Left ventricle myocardium superior (tissue), 1 donor: ENCODE results near the gene RNF213. TPM values are rescaled to one million over a fixed set of nuclear protein-coding genes. Genes with fewer than 3 reads are reported as not detected.

Experiments
- ATAC-seq: fragments of 200-7000 bp; cut with Tn5 transposase; one replicate; pipeline ENCODE4 v1.9.1; 2020; ENCODE audit warnings: mild to moderate bottlenecking, moderate library complexity
- DNase-seq: peaks from one replicate; pipeline ENCODE4 v3.0.0-alpha.2; 2020
- intact Hi-C: fragments of 100-400 bp; cut with micrococcal nuclease; formaldehyde crosslinking; loops from one replicate; pipeline ENCODE4 v1.11.0; 2022
- total RNA-seq: library from RNA; stranded (reverse); fragmentation: NEBNext Ultra II Directional; extraction: Animal tissue kit (Norgen Biotek cat#: 25700); gene quantifications from one replicate; pipeline ENCODE4 v1.2.1, GENCODE V29; 2021
- donor health status: DM: no; HTN: yes; CAD: no; lungs with severe emphysema.

Gene RNF213
- total RNA-seq, 1 donor from 2014 or later = 25.7 TPM

DNA sequence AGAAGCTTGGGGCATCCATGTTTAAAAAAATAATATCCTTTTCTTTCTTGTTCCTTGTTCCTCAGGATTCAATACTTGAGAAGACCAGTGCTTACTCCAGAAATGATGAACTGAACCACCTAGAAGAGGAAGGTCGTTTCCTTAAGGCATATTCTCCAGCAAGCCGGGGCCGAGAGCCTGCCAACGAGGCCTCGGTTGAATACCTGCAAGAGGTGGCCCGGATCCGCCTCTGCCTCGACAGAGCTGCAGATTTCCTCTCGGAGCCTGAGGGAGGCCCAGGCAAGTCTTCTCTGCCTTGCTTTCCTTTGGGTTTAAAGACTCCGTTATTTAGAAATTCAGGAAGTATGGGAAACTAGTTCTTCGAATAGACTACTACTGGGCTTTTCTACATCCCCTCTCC lies 111.8 kb downstream of the RNF213 start:
- DNase-seq (no peak), ATAC-seq (no peak)
- intact Hi-C loops = no loop called here

- no peak for DNase-seq
- ATAC-seq = no peak
- intact Hi-C loops = no loop called here
Observed at GRCh38 chr17:80372922-80373570, 112.4 kb downstream of the RNF213 start.

GRCh38 chr17:80374039-80374731 lies 113.5 kb downstream of the RNF213 start:
- intact Hi-C loops = no loop called here
- no peak for DNase-seq
- no peak for ATAC-seq

DNA sequence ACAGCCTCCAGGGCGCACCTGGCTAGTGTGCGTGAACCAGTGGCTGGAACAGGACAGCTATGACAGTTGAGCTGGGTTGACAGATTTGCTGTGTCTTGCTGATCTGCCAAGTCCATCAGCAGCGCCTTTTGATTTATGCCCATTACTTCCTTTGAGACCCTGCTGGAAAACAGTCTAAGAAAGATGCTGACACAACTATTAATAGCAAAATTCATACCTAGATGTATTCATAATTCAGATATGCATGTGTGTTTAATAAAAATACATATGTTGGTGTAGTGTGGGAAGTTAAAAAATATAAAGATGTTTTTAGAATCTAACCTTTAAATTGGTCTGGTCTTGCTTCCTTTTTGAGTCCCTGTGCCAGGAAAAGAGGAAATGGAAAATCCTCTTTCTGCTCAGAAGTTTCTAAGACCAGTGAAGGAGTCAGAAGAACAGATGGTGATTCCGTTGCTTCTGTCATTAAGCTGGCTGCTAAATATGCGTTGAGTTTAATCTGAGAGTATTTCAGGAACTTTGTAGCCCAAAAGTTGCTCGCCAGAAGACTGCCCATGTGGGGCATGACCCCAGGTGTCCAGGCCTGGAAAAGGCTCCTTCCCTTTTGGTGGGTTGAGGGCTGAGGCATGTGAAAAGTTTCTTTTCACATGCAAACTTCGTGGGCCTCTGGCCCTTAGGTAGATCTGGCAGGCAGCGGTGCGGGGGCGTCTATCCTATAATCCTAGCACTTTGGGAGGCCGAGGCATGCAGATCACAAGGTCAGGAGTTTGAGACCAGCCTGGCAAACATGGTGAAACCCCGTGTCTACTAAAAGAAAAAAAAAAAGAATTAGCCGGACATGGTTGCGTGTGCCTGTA lies 114.3 kb downstream of the RNF213 start:
- DNase-seq (no peak), ATAC-seq (no peak)
- intact Hi-C loops = no loop called here

GRCh38 chr17:80376531-80376930 lies 115.9 kb downstream of the RNF213 start:
- DNase-seq = no peak
- intact Hi-C loops = no loop called here
- no peak for ATAC-seq

DNA sequence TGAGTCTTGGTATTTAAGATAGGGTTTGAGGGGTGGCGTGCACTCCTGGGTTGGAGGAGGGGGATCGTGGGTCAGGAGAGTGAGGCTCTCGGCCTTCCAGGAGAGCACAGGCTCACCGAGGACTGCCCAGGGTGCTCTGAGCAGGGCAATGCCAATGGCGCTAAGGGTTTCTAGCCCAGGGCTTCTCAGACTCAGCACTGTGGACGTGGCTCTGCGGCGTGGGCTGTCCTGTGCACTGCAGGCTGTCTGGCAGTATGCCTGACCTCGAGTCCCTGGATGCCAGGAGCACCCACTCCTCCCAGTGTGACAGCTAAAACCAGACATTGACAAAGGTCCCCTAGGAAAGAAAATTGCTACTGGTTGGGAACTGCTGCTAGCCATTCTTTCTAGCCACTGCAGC lies 117.1 kb downstream of the RNF213 start:
- intact Hi-C loops = no loop called here
- DNase-seq (no peak), ATAC-seq (no peak)

- intact Hi-C loops = no loop called here
- ATAC-seq (peak; percentile 57), DNase-seq (no peak)
Observed at GRCh38 chr17:80379348-80379747, 118.7 kb downstream of the RNF213 start.

DNA sequence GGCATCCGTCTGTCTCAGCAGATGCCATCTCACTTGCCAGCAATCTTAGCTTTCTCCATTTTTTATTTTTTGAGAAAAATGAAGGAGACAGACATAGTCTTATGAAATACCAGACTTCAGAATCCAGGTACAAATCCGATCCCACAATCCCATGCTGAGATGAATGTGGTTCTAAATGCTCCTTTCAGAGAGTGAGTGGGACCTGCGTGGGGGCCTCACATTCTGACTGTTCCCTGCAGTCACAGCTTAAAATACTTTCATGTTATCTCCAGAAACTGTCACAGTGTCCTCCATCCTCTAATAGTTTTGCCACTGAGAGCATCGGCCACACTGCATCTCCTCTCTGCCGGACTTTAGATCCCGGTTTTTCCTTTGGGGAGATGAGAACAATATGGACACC lies 119.4 kb downstream of the RNF213 start:
- DNase-seq (no peak), ATAC-seq (no peak)
- intact Hi-C loops = no loop called here

- no peak for ATAC-seq
- intact Hi-C loops = no loop called here
- DNase-seq = no peak
Observed at GRCh38 chr17:80380555-80381002, 119.9 kb downstream of the RNF213 start.

GRCh38 chr17:80381416-80381923 lies 120.8 kb downstream of the RNF213 start:
- ATAC-seq (no peak), DNase-seq (no peak)
- intact Hi-C loops = no loop called here

DNA sequence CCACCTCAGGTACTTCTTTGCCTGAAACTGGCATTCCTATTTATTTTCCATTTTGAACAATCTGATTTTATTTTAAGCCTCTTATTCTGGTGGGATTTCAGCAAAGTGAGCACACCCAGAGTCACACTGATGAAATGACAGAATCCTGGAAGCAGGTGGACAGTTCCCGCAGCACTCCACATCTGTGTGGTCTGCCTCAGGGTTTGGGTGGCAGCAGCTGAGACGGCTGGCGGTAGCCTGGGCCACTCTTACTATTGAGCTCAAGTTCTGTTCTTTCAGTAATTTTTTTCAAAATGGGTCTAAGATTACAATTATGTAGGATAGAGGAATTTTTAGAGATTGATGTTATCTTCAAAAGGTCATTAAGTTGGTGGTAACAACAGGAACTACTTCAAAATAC lies 121.8 kb downstream of the RNF213 start:
- DNase-seq (no peak), ATAC-seq (no peak)
- intact Hi-C loops = no loop called here

DNA sequence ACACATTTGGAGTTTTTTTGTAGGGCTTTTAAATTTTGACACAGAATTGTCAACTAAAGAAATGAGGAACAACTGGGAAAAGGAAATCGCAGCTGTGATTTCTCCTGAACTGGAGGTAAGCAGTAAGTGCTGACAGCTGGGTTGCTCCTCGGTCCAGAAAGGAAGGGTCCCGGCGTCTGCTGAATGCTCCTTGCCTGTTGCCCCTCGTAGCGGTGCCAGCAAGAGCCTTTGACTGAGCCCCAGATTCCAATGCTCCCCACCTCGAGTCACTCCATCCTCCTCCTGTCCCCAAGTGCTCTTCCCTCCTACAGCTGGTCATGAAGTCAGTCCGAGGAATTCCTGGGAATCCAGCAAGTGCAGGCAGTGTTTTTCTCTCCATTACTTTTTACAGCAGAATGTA lies 122.3 kb downstream of the RNF213 start:
- no peak for DNase-seq
- intact Hi-C loops = no loop called here
- ATAC-seq = no peak

DNA sequence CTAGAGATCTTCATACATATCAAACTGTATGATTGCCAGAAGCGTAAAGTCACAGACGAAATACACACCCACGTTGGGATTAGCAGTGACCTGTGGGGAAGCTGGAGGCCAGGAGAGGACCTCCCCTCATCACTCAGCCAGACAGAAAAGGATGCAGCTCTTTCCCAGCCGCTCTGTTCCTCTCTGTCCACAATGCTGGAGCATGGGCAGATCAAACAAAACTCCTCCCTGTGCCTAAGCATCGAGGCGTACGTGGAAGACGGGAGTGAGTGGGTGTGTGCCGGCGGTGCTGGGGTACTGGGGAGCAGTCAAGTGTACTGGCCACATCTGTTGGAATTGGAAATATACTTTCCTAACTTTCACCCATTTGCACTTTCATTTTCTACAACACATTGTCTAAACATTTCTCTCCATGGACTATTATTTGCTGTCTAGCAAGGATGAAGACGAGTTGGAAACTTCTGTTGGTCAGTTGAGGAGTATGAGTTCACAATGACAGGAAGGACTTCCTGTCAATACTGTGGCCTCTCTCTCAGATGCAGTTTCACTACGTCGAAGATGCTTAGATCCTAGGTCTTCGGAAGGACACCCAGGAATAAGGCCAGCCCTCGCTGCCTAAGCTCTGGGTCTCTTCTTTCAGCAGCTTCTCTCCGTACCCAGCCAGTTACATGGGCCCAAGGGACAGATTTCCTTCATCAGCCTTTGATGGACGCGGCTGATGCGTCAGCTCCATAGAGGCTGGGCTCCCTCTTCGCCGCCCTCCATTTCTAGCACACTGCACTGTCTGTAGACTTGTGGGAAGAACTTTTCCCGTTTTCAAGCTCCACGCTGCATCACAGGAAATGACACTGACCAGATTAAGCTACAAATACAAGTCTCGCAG lies 123.7 kb downstream of the RNF213 start:
- ATAC-seq (no peak), DNase-seq (no peak)
- intact Hi-C loops = no loop called here

- DNase-seq (no peak), ATAC-seq (peak; percentile 15)
- intact Hi-C loops = no loop called here
Observed at GRCh38 chr17:80385046-80385445, 124.4 kb downstream of the RNF213 start.

DNA sequence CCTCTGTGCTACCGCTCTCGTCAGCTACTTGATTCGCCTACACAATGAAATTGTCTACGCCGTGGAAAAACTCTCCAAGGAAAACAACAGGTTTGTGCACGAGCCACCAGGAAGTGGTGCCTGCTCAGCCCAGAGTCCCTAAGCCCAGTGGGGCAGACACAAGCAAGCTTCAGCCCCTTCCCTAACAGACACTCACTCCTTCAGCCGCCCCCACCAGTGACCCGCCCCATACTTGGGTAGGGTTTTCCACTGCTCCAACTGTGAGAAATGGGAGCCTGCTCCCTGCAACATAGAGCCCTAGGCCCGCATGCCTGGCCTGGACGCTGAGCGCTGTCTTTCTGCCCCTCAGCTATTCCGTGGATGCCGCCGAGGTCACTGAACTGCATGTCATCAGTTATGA lies 125.7 kb downstream of the RNF213 start:
- ATAC-seq (no peak), DNase-seq (no peak)
- intact Hi-C loops = no loop called here

GRCh38 chr17:80387071-80387470 lies 126.4 kb downstream of the RNF213 start:
- intact Hi-C loops = no loop called here
- ATAC-seq = no peak
- DNase-seq = no peak

GRCh38 chr17:80388175-80388574 lies 127.5 kb downstream of the RNF213 start:
- DNase-seq (no peak), ATAC-seq (no peak)
- intact Hi-C loops = no loop called here

- DNase-seq = no peak
- no peak for ATAC-seq
- intact Hi-C loops = no loop called here
Observed at GRCh38 chr17:80388601-80389000, 127.9 kb downstream of the RNF213 start.
